ENCODE results near the gene FAM174C. TPM values are rescaled to one million over a fixed set of nuclear protein-coding genes. Genes with fewer than 3 reads are reported as not detected.

Gene FAM174C
- total RNA-seq, 1 donor from 2014 or later: 3.9 TPM

DNA sequence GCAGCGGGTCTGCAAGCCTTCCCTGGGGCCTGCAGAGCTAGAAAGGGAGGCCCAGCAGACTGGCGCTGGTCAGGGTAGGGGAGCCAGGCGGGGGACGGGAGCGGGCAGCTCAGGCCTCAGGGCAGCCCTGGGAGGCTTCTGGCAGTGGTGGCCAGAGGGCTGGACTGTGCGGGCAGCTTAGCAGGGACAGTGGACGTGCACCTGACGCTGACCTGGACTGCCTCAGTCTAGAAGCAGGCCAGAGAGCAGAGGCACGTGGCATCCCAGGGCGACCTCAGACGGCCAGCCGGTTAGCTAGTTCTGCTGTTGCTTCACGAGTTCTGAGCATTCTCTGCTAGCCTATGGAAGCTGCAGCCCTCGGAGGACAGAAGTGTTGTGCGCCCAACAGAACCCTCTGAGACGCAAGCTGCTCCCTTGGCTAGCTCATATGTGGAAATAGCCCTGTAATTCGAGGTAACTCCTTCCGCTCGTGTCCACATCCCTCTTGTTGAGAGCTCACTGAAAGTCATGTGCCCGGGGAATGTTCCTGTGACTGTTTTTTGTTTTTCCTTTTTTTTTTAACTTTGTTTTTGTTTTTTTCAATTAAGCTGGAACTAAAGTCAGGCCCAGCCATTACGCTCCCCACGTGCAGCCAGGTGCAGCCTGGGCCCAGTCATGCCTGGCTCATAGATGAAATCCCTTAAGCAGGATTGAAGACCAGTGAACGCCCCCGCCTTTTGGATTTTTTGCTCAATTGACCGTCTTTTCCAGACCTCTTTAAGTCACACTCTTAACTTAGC lies 1.9 kb upstream of the FAM174C start:
- DNase-seq: no peak

DNA sequence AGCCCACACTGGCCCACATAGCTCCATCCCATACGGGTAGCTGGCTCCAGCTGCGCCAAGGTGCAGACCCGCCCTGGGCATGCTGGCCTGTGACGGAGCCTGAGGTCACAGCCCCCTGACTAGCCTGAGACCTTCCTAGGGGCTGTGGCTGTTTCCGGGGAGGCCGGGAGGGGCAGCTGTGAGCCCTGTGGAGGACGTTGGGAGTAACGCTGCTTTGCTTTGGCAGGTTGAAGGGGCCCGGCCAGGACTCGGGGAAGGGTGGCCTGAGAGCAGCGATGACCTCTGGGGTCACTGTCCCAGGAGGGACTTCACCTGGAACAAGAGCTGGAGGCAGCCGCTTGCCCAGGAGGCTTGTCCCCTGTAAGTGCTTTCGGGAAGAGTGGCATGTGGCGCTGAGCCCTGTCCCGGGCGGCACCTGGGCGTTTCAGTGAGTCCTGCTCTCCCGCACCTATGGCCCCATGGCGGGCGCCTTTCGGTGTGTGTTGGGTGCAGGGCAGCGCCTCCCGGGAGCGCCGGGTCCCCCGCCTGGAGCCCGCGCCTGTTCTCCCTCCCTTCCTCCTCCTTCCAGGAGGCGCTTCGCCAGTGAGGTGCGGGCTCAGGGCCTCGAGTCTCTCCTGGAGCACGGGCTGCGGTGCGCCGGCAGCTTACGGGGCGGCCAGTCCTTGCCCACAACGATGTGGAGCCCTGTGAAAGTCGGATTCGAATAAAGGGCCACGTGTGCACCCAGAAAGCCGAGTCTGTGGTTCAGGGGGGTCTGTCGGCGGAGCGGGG lies 1.1 kb upstream of the FAM174C start:
- no peak for DNase-seq

- DNase-seq: no peak
These were observed 474 bp upstream of the FAM174C start for GRCh38 chr19:1274852-1275259.

DNA sequence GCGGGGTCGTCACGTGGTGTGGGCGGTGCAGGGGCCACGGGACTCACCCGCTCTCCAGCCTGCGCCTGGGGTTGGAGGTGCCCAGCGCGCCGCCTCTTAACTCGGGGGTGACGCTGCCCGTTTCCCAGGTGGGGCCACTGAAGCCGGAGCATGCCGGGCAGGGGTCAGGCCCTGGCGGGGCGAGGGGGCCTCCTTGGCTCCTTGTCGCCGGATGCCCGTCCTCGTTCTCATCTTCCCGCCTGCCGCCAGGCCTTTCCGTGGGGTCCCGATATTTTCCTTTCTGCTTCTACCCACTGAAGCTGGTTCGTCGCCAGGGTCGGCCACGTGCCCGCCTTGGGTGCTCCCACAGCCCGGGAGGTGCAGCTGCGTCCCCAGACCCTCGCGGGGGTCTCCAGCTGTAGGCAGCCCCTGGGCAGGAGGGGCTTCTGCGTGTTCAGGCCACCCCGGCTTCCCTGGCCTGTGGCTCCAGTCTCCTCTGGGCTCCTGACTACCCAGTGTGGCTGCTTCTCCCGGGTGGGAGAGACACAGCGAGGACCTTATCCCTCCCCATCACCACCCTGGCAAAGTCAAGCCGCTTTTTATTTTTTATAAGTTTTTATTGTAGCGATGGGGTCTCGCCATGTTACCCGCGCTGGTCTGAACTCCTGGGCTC lies 772 bp downstream of the FAM174C start:
- DNase-seq: no peak

DNA sequence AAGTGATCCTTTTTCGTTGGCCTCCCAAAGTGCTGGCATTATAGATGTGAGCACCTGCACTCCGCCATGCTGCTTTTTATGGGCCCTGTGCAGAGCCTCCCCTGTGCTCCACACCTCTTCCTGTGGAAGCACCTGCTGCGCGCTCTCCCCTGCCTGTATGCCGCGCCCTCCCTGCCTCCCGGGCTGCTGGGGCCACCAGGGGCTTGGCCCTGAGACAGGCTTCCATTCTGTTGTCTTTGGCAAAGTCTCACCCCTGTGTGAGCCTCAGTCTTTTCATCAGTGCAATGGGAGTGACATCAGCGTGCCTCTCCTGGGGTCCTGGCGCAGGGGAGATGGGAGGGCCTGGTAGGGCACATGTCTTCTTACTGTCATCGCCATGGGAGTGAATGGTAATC lies 1.3 kb downstream of the FAM174C start:
- no peak for DNase-seq

- DNase-seq: no peak
These were observed 1.7 kb downstream of the FAM174C start for GRCh38 chr19:1277061-1277460.

- no peak for DNase-seq
These were observed 2.7 kb downstream of the FAM174C start for GRCh38 chr19:1278074-1278473.

DNA sequence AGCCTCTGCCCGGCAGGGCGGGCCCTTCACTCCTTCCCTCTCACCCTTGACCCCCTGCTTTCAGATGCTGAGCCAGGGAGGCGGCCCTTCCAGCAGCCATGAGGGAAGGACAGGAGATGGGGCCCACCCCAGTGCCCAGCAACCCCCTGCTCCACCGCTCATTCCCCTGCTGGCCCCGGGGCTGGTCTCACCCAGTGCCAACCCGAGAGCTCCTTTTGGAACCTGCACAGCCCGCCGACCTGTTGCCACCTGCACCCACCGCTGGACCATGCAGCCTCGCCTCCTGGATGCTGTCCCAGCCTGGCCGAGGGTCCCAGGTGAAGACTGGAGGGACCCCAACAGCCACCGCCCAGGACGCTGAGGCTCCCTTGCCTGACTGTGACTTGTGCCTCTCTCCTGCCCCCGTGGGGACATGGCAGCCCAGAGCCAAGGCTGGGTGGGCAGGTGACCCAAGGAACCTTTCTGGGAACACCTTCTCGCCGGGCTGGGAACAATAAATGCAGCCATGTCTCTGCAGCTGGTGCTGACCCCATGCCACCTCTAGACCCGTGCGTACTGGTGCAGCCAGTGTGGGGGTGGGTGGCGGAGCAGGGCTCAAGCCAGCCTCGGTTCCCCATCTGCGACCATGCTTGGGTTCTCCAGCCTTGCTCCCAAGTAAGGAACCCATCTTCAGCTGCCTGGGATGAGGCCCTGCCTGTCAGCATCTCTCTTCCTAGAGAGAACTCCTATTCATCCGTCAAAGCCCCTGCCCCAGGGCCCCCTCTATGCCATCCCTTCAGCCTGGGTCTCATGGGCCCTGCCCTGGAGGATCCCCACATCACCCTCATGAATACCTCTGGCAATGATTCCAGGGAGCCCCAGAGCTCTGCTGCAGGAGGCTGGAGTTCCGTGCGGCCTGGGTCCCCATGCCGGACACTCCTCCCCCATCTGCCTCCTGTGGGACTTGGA lies 3.7 kb downstream of the FAM174C start:
- no peak for DNase-seq

DNA sequence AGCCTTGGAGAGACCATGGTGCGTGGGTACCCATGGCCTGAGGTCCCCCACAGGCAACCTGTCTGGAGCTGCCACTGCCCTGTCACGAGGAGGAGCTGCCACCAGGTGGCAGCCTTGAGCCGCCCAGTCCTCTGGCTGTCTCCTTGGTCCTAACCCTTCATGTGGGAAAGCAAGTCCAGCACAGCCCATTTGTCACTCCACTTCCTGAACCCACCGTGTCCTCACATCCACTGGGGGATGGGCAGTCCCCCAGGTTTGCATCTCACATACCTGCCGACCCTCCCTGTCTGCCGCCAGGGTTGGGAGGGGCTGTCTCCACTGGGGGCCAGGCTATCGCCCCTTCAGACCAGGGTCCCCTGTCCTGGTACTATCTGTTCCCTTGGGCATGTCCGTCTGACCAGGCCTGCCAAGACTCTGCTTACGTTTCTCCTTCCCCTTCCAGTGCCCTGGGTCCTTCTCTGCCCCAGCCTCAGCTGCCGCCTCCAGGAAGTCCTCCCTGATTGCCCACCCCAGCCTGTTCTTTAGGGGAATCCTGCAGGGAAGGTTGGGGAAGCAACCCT lies 4.5 kb downstream of the FAM174C start:
- DNase-seq: peak; percentile 93

DNA sequence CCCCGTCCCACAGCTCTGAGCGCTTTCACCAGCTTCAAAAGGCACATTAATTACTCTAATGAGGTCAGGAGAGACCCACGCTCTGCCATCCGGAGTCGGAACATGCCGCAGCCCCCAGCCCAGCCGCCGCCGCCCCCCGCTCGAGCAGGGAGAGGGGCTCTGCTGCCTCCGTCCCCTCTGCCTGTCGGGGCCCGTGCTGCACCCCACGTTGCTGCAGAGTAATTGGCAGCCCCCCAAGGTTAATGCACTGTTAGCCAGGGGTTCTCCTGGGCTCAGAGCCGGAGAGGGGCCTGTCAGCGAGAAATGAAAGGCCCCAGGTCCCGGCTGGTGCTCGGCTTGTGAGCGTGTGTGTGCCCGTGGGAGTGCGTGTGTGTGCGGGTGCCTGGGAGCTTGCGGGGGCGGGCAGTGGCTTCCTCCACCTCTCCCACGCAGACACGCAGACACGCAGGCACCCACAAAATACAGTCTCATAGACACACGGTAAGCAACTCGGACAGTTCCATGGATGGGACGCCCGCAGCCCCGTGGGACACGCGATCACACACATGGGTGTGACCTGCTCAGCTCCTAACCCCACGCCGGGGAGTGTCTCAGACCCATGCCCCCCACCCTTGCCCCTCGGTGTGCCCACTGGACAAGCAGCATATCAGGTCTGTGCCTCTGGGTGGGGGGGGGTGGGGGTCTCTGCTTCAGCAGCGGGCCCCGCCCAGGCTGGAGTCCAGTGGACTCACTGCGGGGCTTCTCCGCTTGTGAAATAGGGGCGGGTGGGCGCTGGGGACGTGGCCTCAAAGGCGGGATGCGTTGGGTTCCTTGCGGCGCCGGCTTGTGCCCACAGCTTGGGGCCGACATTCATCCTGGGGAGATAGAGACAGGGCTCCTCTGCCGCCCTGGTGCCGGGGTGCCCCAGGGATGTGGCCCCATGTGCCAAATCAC lies 5.6 kb downstream of the FAM174C start:
- DNase-seq: no peak

DNA sequence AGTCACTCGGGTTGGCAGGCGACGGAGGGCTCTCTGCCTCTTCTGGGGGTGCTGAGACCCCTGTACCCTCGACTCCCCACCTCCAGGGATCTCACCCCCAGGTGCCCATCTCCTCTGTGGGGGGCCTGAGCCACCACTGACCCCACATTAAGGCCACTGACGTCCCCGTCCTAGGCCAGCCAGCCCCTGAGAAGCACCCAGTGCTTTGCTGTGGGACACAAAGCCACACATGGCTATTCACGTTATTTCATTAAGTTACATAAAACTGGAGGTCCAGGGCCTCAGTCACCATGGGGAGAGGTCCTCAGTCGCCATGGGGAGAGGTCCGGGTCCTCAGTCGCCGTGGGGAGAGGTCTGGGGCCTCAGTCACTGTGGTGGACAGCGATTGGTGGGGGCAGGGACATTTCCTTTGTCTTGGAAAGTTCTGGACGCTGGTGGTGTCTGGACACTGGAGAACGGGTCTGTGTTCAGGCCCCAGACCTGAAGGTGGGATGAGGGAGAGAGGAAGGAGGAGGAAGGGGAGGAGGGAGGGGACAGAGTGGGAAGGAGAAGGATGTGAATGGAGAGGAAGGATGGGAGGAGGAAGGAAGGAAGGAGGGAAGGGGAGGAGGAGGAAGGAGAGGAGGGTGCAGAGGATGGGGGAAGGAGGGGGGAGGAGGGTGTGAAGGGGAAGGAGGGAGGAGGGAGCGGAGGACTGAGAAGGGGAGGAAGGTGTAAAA lies 6.4 kb downstream of the FAM174C start:
- DNase-seq: no peak

GRCh38 chr19:1282588-1283206 lies 7.4 kb downstream of the FAM174C start:
- DNase-seq: no peak

- DNase-seq: no peak
These were observed 8.0 kb downstream of the FAM174C start for GRCh38 chr19:1283207-1283916.

DNA sequence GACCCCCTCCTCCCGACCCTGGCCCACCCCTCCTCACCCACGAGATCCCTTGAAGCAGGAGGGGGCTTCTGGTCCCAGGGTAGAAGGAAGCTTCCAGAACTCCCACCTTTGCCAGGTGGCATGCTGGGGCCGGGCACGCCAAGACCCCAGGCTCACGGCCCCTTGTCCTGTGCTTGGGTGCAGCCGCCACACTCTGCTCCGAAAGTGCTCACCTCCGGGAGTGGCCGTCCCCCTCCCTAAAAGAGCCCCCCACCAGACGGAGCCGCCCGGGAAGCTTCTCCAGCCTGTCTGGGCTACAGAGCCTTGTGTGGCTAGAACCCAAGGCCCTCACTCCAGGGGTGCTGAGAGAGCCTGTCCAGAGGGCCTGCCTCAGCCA lies 8.6 kb downstream of the FAM174C start:
- DNase-seq: no peak

GRCh38 chr19:1284293-1284978 lies 9.1 kb downstream of the FAM174C start:
- no peak for DNase-seq

- DNase-seq: no peak
These were observed 9.8 kb downstream of the FAM174C start for GRCh38 chr19:1284979-1285736.

DNA sequence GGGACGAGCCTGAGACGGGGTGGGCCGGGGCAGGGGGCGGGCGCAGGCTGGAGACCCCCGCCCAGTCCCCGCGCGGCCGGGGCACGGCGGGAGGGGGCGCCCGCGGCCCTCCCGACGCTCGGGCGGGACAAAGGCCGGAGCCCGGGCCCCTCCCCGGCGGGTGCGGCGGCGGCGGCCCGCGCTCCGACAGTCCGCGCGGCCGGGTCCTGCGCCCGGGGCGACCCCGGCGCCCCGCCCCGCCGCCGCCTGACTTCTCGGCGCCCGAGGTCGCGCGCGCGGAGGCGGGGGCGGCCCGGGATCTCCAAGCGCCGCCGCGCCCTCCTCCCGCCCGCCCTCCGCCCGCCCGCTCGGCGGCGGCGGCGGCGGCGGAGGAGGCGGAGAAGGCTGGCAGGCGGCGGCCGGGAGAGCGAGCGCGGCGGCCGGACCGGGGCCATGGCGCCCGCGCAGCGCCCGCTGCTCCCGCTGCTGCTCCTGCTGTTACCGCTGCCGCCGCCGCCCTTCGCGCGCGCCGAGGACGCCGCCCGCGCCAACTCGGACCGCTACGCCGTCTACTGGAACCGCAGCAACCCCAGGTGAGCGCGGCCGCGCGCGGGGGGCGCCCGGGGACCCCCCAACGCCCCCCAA lies 10.5 kb downstream of the FAM174C start, which contains the start of gene EFNA2:
Gene EFNA2, plus strand, starts transcription at position 137 of the 624 bp plus-strand sequence. Its CDS starts 296 bp downstream, at position 433.
- DNase-seq: peak; percentile 40

Data from tongue (tissue), 2 donors.